Calu3 (cell line): ENCODE data around the gene VPS51. TPM values are rescaled to one million over a fixed set of nuclear protein-coding genes. Genes with fewer than 3 reads are reported as not detected.

ENCODE experiments used
- BruUV-seq: library from RNA; stranded (reverse); fragments of 400-500 nt; replicated peaks from 2 replicates; lab custom pipeline; 2021; lab: Mats Ljungman, UMichigan
- CTCF ChIA-PET: fragments of 300-600 bp; sonication (Branson Sonifier 250); formaldehyde crosslinking; loops from one replicate; lab custom pipeline; 2022; ENCODE audit warnings: antibody characterized with exemption; lab: Charles Lee
- DNase-seq: peaks from one replicate; pipeline ENCODE4 v3.0.0; 2022
- H3K27ac Mint-ChIP-seq: one replicate; pipeline ENCODE4 v1.8.0; 2022; ENCODE audit warnings: mixed read lengths; ENCODE audit not compliant: unreplicated experiment
- H3K27me3 Mint-ChIP-seq: one replicate; pipeline ENCODE4 v1.8.0; 2022; ENCODE audit warnings: mixed read lengths; ENCODE audit not compliant: unreplicated experiment
- H3K36me3 Mint-ChIP-seq: one replicate; pipeline ENCODE4 v1.8.0; 2022; ENCODE audit warnings: mild to moderate bottlenecking, moderate library complexity, mixed read lengths; ENCODE audit not compliant: insufficient read depth, unreplicated experiment
- H3K4me1 Mint-ChIP-seq: one replicate; pipeline ENCODE4 v1.8.0; 2022; ENCODE audit warnings: mild to moderate bottlenecking, low read depth, mixed read lengths; ENCODE audit not compliant: unreplicated experiment
- H3K4me3 Mint-ChIP-seq: one replicate; pipeline ENCODE4 v1.8.0; 2022; ENCODE audit warnings: mild to moderate bottlenecking, low read depth, moderate library complexity, mixed read lengths; ENCODE audit not compliant: unreplicated experiment
- H3K9me3 Mint-ChIP-seq: one replicate; pipeline ENCODE4 v1.8.0; 2022; ENCODE audit warnings: low read depth, mixed read lengths; ENCODE audit not compliant: unreplicated experiment
- intact Hi-C: fragments of 100-400 bp; cut with micrococcal nuclease; formaldehyde crosslinking; loops from one replicate; pipeline ENCODE4 v1.10.0; 2022; ENCODE audit not compliant: unreplicated experiment
- total RNA-seq: library from RNA; stranded (reverse); gene quantifications from 2 replicates; pipeline ENCODE4 v1.2.3, GENCODE V29; 2022
- TF ChIP-seq, protein P1 (sequence below): fragments of 200-600 bp; IDR thresholded peaks from one replicate; pipeline ENCODE4 v1.8.0; 2022; ENCODE audit warnings: antibody characterized with exemption; ENCODE audit not compliant: unreplicated experiment

The VPS51 gene
- total RNA-seq, 1 experiment from 2014 or later: 78.1 TPM

DNA sequence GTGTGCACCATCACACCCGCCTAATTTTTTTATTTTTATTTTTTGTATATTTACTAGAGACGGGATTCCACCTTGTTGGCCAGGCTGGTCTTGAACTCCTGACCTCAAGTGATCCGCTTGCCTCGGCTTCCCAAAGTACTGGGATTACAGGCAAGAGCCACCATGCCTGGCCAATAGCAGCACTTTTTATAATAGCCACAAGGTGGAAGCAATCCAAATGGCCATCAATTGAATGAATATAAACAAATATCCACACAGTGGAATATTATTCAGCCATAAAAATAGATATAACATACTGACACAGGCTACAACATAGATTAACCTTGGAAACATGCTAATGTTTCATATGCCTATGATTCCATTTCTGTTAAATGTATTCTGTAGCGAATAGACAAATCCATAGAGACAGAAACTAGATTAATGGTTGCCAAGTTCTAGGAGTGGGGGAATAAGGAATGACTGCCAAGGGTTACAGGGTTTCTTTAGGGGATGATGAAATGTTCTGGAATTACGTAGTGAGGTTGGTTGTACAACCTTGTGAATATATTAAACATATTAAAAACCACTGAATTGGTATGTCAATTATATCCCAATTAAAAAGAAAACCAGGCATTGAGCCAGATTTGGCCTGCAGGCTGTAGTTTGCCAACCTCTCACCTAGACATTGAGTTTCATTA, 4.8 kb downstream of the VPS51 start:
- H3K27me3 Mint-ChIP-seq: no peaks in the 10 kb centered on the region
- no peaks in the 10 kb centered on the region for H3K9me3 Mint-ChIP-seq
- TF ChIP-seq, protein P1, sequence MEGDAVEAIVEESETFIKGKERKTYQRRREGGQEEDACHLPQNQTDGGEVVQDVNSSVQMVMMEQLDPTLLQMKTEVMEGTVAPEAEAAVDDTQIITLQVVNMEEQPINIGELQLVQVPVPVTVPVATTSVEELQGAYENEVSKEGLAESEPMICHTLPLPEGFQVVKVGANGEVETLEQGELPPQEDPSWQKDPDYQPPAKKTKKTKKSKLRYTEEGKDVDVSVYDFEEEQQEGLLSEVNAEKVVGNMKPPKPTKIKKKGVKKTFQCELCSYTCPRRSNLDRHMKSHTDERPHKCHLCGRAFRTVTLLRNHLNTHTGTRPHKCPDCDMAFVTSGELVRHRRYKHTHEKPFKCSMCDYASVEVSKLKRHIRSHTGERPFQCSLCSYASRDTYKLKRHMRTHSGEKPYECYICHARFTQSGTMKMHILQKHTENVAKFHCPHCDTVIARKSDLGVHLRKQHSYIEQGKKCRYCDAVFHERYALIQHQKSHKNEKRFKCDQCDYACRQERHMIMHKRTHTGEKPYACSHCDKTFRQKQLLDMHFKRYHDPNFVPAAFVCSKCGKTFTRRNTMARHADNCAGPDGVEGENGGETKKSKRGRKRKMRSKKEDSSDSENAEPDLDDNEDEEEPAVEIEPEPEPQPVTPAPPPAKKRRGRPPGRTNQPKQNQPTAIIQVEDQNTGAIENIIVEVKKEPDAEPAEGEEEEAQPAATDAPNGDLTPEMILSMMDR: peak; percentile 40
- no peak for DNase-seq
- BruUV-seq: no TSS peak
- CTCF ChIA-PET: interaction anchor here (1.7 kb wide), 1 partner anchor 10 kb away, joined by 8 read pairs; no protein-coding TSS in a partner anchor
- H3K27ac Mint-ChIP-seq: no peak overlapping the region
- intact Hi-C loops: no loop called here
- peaks cover 19% of the 10 kb centered on the region for H3K36me3 Mint-ChIP-seq
- no peak overlapping the region for H3K4me3 Mint-ChIP-seq
- H3K4me1 Mint-ChIP-seq: peaks cover 5% of the 10 kb centered on the region

DNA sequence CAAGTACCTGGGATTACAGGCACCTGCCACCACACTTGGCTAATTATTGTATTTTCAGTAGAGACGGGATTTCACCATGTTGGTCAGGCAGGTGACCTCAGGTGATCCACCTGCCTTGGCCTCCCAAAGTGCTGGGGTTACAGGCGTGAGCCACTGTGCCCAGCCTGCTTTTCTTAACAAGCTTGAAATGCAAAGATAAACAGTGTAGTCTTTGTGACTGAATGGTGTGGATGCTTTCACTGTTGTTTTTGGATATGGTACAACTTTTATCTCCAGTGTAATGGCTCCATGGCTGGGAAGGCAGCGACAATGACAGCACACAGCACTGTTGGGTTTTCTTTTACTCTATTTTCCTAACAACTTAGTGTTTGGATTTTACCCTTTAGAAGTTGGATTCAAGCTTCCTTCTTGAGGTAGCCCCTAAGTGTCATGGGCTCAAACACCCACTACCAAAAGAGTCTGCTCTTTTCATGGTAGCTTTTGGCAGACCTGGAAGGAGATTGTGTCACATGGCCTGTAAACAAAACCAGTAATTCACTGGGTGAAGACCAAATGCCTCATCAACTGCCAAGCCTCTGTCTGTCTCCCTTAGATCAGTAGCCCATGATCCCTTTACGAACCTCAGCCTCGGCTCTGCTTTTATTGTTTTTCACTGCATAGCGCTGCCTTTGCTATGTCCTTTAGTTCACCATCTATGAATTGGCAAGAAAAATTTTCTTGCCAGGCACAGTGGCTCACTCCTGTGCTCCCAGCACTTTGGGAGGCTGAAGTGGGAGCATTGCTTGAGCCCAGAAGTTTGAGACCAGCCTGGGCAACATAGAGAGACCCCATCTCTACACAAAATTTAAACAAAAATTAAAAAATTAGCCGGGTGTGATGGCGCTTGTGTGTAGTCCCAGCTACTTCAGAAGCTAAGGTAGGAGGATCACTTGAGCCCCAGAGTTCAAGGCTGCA, 6.4 kb downstream of the VPS51 start:
- no peak for DNase-seq
- Mint-ChIP-seq H3K4me1 (peaks cover 5% of the 10 kb centered on the region), H3K9me3 (no peaks in the 10 kb centered on the region), H3K4me3 (no peak overlapping the region), H3K27ac (no peak overlapping the region), H3K27me3 (no peaks in the 10 kb centered on the region), H3K36me3 (peaks cover 10% of the 10 kb centered on the region)
- intact Hi-C loops: no loop called here
- CTCF ChIA-PET: interaction anchor here (1.7 kb wide), 1 partner anchor 8 kb away, joined by 8 read pairs; no protein-coding TSS in a partner anchor
- TF ChIP-seq, protein P1: no peak
- no TSS peak for BruUV-seq

DNA sequence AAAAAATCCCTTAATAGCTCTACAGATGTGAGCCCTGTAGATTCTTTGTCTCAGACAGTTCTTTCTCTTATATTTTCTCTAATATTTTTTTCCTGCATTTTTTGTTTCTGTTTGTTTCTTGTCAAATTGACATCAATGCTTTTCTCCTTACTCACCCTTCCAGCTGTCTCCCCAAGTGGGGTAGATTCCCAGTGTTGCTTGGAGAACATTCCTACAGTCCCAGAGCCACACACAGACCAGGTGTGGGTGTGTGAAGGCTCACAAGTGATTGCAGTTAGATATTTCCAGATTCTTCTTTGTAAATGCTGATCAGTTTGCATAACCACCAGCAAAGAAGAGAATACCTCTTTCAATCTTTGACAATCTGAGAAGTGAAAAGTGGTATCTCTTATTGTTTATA, 7.5 kb downstream of the VPS51 start:
- Mint-ChIP-seq H3K4me1 (peaks cover 5% of the 10 kb centered on the region), H3K4me3 (no peak overlapping the region), H3K36me3 (peaks cover 10% of the 10 kb centered on the region), H3K9me3 (no peaks in the 10 kb centered on the region), H3K27ac (no peak overlapping the region), H3K27me3 (no peaks in the 10 kb centered on the region)
- DNase-seq: no peak
- intact Hi-C loops: no loop called here
- BruUV-seq: no TSS peak
- TF ChIP-seq, protein P1: no peak
- CTCF ChIA-PET: no interaction called here

DNA sequence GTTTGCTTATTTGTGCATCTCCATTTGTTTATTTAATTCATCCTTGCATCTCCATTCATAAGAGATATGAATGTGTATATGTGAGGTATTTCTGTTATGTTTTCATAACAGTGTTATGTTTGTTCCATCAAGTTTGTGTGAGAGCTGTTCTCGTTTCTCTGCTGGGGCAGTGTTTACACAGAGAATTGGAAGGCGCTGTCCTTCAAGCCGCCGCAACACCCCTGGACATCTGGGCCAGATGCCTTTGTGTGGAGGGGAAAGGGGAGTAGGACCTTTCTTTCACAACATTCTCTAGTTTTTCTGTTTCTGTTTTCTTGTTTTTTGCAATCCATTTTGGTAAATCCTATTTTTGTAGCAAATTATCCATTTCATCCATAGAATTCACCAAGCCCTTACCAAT, 8.6 kb downstream of the VPS51 start:
- TF ChIP-seq, protein P1: no peak
- CTCF ChIA-PET: no interaction called here
- no peaks in the 10 kb centered on the region for H3K9me3 Mint-ChIP-seq
- peaks cover 10% of the 10 kb centered on the region for H3K36me3 Mint-ChIP-seq
- no peak overlapping the region for H3K27ac Mint-ChIP-seq
- no peaks in the 10 kb centered on the region for H3K4me1 Mint-ChIP-seq
- H3K27me3 Mint-ChIP-seq: no peaks in the 10 kb centered on the region
- intact Hi-C loops: no loop called here
- no peak for DNase-seq
- no peak overlapping the region for H3K4me3 Mint-ChIP-seq
- no TSS peak for BruUV-seq
